HG03558 (cell line): ENCODE data around the gene ARHGAP42.
"Not testable (repeated sequence)": the region's sequence is repeated elsewhere in the genome, so short reads cannot be mapped to it uniquely, and the experiment has no call there.

Experiments
- ATAC-seq: cut with Tn5 transposase; IDR thresholded peaks from one replicate; pipeline ENCODE4 v1.9.1; 2021; ENCODE audit warnings: moderate number of reproducible peaks; ENCODE audit not compliant: unreplicated experiment; ENCODE audit errors: extremely low read depth

Gene ARHGAP42

DNA sequence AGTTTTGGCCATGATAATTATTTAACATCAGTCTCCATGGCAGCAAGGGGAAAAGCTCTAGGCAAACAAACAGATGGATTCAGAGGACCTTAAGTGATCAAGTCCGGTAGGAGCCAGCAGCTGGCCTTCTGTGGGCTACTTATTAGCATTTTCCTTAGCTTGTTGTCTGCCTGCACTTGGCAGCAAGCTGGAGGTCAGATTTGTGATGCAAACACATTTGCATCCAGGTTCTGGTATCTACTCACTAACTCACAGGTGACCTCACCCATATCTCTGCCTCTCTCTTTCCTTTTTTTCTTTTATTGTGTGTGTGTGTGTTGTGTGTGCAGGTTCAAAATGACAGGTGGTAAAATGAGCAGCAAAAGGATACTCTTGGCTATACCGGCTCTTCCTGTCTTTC, 32.3 kb downstream of the ARHGAP42 start:
- no peak for ATAC-seq

DNA sequence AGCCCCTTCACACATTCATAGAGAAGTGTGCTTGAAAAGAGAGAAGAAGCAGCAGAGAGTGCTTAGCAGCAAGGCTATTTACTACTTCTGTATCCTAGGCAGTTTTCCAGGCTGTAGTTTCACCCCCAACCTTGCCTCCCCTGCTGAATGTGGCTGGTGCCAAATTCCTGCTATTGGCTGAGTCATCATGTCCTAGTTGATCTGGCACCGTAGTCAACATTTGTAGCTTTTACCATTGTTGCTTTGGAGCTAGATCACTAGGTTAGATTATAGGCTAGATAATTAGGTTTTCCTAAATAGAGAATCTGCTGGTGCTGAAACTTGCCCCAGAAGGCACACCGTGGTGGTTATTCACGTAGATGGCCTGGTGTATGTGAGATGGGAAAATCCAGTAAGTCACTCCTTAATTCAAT, 32.7 kb downstream of the ARHGAP42 start:
- no peak for ATAC-seq

DNA sequence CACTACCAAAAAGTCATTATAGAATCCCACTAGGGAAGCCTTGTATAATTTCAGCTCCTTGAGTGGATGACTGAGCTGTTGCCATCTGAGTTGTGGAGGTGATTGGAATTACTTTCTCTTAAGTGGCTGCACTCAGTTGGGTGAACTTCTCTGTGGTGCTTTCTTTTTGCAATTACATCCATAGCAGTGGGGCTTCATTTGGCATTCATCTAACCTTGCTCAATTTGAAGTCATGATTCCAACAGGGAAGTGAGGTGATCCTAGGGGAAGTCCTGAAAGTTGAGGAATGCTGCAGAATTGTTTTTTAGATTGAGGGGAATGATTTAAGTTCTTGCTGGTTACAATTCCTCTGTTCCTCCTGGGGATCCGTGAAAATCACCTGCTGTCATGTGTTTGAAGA, 39.6 kb downstream of the ARHGAP42 start:
- ATAC-seq = no peak

DNA sequence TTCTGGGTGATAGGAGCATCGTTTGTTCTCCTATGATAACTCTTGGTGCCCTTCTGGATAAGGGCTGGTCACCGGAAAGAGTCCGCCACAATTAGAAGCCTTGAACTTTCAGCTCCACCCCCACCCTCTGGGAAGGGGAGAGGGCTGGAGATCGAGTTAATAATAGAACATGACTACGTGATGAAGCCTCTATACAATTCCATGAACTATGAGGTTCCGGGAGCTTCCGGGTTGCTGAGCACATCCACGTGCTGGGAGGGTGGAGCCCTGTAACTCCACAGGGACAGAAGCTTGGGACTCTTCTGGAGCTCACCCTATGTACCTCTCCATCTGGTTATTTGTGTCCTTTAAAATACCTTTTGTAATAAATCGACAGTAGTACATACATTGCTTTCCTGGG, 40.3 kb downstream of the ARHGAP42 start:
- ATAC-seq = no peak

DNA sequence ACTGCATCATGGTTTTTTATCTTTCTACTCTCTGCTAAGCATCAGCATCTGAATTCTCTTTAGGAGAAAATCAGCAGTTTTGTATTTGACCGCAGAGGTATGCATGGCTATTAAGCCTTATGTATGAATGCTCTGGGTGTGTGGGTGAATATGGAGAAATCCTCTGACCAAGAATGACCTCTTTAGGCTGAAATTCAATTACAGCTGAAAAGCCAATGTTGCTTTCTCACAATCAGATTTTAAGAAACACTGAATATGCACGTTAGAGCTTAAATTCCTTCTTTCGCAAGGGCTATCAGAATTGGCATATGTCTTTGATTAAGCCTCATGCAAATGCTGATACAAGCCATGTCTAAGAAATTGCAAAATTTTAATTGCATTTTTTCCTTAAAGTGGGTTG, 43.2 kb downstream of the ARHGAP42 start:
- ATAC-seq = no peak

DNA sequence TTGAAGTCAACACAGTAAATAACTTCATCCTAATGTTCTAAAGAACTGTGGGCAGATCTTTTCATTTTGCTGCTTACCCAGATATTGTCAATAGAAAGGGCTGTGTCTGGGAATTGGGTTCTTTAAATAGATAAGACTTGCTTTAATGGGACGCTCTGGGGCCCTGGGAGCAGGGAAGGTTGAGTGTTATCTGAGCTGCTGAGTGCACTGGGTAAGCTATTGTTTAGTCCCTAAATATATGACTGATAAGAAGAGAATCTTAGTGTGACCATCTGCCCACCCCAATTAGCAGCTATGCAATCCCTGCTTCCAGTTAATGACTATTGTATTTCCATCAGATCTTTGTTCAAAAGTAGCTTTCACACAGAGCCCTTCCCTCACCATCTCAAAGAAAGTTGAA, 44.4 kb downstream of the ARHGAP42 start:
- ATAC-seq = no peak

DNA sequence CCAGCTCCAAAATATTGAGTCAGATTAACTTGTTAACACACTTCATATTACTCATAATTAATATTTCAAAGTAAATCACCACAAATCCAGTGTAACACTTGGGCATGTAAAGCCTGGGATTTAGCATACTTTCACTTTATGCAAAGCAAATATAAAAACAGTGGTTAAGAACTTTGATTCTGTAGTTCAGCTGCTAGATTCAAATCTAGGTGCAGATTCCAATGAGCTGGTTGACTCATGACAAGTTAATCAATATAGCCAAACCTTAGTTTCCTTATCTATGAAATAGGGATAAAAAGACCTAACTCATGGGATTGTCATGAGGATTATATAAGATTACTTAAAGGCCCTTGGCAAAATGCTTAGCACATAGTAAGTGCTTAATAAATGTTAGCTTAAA, 45.9 kb downstream of the ARHGAP42 start:
- ATAC-seq = no peak

DNA sequence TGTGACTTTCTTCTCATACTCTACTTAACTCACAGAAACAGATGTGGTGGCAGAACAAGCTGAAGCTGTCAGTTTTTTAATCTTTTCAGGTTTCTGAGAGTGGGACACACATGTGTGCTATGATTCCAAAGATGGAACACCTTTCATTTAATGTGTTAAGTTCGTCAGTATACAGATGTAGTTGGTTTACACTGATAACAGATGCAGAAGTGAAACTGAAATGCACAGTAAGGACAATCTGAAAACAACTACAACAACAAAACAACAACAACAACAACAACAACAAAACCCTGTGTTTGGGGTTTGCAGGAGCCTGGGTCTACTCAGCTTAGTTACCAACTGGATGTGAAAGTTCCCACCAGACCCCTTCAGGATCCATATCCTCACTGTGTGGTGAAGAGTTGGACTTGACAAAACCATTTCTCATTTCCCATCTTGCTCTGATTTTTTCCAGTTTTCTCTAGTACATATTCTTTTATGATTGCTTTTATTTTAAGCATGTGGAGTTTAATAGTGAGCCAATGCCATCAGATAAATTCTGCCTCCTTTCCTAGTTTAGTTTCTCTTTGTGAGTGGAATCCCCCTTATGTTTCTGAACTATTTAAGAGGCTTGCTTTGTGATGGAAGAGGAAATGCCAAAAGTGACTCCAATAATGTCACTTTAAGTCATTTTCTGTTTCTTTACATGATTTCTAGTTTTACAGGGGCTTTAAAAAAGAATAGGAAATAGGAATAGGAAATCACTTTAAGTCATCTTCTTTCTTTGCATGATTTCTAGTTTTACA, 47.8 kb downstream of the ARHGAP42 start:
- no peak for ATAC-seq

DNA sequence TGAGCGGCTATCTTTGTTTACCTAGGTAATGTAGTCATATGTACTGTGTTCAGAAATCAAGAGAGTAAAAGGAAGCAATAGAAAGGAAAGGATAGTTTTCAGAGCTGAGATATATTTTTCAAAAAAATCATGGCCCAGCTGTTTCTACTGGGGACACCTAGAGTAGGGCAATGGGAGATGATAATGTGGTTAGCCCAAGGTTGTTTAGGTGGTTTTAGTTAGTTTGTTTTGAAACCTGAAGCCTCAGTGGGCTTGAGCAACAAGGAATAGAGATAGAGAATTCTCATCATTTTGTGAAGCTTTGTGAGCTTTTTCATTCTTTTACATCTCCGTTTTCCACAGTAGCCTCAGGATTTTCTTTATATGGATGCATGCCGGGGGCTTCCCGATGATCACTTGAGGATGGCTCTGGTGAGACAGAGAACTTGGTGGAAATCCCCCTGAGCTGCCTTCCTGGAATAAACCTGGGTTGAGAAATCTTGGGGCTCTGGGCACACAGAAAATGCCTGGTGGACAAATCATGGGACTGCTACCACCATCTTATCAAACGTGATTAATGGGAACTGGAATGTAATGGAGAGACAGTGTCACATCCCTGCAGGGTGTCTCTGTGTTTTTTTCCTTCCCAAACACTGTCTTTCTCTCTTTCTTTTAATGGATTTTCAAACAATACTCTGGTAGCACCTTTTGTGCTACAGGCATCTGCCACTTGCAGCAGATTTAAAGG, 49.0 kb downstream of the ARHGAP42 start:
- ATAC-seq = no peak

DNA sequence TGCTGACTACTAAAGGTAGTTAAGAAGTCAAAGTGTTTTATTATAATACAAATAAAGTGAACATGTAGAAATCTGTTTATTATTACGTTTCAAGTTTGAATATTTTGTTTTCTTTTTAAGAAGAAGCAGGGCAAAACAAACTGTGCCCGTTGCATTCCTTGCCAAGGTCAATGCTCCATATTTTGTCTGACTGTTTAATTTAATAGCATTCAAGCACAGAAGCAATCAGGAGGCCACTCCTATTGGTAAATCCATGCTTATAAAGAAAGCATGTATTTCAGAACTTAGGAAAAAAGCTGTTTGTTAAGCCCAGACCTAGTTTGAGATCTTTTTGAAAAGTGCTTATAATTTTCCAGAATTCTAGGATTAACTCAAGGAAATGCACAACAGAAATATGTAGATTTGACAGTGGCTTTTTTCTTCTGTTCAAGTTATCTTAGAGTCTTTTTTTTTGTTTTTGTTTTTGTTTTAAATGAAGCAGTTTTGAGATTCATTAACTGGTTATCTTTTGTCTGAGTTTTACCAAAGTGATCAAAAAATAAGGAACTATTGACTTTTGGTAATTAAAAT, 51.7 kb downstream of the ARHGAP42 start:
- no peak for ATAC-seq

DNA sequence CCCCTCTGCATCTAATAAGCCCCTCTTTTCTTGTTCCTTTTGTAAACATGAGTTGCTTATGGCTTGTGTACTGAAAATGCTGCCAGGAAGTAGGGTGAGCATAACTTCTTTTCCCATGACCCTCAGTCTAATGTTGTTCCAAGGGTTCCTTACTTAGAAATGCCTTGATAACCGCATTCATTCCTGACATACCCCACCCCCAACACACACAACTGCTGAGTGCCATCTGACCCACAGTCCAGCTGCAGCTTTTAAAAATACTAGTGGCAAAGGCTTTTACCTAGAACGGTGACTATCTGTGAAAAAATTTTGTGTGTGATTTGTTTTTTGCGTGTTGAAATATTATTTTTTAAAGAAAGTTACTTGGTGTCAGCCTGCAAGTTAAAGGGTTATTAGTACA, 52.6 kb downstream of the ARHGAP42 start:
- ATAC-seq = no peak

DNA sequence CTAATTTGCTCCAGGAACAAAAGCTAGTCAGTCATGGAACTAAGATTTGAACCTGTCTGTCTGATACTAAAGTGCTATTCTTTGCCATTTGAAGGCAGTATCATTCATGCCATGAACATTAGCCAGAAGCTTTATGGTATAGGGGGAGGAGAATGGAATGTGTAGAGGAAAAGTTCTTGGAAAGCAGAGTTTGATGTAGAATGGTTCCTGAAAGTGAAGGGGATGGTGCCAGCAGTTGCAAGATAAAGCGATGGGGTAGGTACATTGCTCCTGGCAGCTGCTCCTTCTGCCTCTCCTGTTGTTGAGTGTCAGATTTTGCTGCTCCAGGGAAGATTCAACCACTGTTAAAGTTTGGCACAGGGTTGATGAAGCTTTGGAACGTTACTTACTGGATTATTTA, 53.4 kb downstream of the ARHGAP42 start:
- ATAC-seq = no peak

DNA sequence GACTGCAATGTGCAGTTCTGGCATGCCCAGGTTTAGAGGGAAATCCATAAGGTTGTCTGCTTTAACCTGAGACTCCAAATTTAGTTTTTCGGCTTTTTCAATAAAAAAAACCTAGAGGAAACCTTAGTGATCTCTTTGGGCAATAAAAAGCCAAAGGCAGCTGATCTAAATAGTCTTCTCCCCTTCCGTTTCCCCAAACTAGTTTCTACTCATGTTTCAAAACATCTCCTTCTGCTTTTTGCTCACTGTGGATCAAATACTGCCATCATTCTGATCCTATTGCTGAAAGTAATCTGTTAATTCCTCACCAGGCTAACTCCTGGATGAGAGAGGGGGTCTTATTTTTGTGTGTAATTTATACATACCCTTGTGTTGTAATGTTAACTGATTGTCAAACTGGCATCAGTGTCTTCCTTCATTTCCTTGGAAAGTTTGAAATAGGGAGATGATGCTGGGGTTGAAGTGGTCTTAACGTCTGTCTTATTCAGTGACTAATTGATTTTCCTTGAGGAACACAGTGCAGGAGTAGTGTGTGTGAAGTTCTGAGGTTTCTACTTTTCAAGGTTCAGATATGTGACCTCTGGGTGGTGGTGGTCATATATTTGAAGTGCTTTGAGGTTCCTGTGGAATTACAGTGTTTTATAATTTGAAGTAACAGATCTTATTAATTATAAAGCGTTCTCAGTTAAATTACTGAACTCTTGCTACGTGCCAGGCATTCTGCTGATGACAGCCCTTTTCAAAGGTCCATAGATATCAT, 55.0 kb downstream of the ARHGAP42 start:
- no peak for ATAC-seq

DNA sequence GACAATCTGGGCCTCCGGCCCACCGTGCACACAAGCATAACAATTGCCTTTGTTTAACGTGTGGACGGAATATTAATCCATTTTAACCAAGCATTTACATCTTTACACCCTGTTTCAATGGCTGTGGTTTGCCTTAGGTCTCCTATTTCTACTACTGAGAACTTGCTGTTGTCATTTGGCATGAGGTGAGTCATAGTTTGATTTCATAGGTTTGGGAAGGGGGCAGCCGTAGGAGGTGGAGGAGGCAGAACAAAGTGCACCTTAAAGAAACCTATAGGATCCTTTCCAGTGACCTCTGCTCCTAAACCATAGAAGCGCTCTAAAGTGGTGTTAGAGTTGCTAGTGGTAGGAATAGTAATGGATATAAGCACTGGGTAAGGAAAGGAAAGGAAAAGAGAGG, 59.4 kb downstream of the ARHGAP42 start:
- ATAC-seq = no peak

DNA sequence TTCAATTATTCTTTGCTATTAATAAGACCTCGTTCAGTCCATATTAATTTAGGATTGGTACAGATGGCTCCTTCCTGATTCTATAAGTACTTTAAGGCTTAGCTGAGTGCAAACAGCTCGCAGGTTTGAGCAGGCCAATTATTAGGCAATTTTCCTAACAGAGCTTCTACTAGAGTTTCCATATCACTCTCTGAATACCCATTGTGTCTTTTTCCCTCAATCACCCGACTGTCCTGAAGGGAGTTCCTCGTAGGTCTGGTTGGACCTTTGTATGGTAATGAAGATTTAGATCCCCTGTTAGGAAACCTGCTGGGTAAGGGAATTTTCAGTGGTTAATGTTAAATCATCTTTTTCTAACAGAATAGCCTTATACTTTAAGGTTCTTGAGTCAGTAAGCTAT, 61.1 kb downstream of the ARHGAP42 start:
- ATAC-seq = no peak

DNA sequence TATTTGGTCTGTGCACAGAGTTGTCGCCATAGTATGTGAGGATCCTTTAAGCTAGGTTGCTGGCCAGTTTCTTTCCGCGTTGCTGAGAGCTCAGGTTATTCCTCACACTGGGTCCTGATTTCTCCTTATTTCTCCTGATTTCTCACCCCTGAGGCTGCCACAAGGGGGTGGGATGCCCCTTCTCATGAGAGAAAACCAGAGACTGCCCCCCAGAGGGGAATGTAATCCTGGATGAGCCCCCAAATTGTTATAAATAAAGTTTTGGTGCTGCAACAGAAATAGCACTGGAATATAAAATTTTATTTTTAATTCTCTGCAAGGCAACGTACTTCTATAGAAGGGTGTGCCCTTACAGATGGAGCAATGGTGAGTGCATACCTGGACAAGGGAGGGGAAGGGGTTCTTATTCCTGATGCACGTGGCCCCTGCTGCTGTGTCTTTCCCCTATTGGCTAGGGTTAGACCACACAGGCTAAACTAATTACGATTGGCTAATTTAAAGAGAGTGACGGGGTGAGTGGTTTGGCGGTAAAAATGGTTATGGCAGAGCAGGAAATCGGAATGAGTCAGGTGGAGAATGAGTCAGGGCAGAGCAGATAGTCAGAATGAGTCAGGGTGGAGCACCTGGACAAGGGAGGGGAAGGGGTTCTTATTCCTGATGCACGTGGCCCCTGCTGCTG, 62.9 kb downstream of the ARHGAP42 start:
- not testable (repeated sequence) for ATAC-seq

DNA sequence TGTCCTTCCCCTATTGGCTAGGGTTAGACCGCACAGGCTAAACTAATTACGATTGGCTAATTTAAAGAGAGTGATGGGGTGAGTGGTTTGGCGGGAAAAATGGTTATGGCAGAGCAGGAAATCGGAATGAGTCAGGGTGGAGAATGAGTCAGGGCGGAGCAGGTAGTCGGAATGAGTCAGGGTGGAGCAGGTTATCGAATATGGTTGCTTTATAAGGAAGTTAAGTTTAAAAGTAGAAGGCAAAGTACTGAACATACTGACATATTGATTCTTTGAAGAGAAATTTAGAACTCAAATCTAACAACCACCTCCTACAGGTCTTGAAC, 63.4 kb downstream of the ARHGAP42 start:
- ATAC-seq = not testable (repeated sequence)

DNA sequence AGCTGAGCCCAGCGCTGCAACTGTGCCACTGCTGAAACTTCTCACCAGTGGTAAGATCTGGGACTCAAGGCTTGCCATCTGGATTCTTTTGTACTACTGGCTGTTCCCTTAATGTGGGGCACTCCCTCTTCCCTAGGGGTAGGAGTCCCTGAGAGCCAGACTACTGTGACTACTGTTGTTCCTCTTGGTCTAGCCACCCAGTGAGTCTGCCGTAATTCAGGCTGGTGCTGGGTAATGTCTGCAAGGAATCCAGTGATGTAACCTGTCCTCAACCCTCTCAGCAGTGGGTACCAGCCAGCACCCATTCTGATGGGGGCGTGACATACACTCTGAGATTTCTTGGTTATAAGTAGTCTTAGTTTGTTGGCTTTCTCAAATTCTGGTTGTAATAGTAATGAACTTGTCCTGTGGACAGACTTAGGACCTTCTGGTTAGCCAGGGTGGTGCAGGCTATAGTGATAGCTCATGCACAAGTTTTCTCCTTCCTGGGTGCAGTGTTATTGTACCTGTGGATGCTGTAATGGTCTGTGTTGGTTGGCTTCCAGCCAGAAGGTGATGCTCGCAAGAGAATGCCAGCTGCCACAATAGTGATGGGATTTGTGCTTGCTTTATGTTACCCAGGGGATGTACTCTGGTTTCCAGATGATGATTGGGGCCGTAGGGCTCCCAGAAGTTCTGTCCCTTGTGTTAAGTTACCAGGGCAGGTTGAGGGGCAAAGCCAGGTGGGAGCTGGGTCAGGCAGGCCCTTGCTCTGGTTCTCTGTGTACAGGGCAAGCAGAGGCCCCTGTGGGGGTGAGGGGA, 65.5 kb downstream of the ARHGAP42 start:
- ATAC-seq = no peak

DNA sequence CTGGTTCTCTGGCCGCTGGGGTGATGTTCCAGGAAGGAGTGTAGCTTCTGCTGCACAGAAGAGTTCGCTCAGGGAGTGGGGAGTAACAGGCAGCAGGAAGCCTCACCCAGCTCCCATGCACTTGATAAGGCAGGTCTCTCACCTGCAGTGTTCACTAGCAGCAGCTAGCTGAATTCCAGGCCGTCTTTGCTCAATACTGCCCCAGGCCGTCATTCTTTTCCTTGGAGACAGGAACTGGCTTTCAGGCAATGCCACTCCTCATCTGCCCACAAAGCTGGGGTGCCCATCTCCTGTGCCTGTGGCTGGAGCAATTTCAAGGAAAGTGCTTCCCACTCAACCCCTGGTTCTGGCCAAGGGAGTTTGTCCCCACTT, 66.1 kb downstream of the ARHGAP42 start:
- ATAC-seq = no peak

DNA sequence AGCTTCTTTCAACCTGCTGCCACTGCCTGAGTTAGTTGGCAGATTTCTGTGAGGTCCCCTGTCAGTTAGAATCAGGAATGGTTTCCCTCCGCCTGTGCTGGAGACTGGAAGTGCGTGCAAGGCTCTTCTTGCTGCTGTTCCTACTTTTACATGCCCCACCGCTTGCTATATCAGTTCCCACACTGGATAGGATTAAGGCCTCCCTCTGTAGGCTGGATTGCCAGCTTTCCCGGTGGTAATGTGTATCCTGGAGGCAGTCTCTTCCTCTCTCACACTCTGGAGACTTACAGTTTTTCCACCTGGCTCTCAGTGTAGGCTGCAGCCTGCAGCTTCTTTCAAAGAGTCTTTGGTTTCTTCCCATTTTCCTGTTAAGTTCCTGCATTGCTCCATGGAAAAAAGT, 66.5 kb downstream of the ARHGAP42 start:
- ATAC-seq = no peak
